Kasumi-1 (cell line): ENCODE data around the gene SPARC.
A peak's percentile ranks its signal among the peaks of the same experiment; 100 is the strongest.

Experiments used
- DNase-seq, 2 experiments: peaks; one replicate each; lab custom pipeline; 2025; lab: John Stamatoyannopoulos, UW

The SPARC gene

GRCh38 chr5:151679421-151680155 is 7.1 kb downstream of the SPARC start:
- no peak for DNase-seq

GRCh38 chr5:151678713-151679112 is 8.0 kb downstream of the SPARC start:
- no peak for DNase-seq

DNA sequence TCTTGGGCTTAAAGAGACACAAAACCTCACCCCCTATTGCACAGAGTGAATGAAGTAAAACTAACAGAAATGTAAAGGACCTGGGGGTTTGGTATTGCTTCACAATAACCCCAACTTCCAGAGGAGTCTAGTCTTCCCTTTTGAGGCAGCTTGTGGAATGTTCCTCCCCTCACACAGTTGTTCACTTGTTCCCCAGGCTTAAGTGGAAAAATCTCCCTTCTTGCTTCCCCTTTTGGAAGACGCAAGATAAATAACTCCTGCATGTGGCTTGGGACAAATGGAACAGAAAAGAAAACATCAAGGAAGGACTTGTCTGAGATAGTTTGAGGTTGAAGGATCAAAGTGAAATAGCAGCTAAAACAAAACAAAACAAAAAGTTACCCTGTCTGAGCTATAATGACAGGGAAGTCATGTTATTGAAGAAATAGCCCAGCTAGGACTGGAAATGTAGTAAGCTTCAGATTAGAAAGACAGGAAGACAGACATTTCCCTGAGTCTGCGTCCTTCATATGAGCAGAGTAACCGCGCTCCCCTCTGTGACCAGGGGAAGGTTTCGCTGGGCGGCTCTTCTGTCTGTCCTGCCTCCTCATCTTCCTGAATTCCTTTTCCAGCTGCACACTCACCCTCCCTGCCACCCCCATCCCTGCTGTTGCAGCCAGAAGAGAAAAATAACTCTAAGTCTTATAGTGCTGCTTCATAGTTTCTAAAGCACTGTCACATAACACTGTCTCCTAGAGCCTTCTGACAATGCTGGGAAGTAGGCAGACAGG is 8.8 kb downstream of the SPARC start:
- DNase-seq = peak; percentile 51 to 57

DNA sequence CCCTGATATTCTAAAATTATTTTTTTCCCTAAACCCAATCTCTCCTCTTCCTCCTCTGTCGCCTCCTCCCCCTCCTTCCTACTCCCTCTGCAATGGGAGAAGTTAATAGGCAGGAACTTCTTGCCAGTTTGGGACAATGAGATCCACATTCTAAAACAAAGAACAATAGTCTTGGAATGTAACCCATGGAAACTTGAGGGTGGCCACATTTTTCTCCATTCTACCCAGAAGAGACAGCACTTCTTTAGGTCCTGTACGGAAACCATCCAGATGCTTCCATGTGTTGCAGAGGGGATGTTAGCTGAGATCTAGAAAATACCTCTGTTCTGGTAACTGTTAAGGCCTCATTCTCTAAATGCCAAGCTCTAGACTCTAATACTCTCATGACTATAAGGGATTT is 10.0 kb downstream of the SPARC start:
- no peak for DNase-seq

DNA sequence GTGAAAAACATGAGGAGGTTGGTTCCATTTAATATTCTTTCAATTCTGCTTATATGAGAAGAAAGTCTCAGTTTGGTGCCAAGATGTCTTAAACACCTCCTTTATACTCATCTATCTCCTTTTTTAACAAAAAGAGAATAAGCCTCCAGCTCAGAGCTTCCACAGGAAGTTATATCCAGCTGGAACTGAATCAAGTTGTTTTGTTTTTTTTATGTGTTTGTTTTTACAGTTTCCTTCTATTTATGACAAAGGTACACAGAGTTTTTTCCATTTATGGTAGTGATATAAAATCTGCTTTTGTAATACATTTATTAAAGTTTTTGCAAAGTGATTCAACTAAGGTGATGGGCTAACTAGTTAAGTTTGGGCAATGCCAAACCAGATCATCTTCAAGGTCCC is 10.4 kb downstream of the SPARC start:
- DNase-seq = no peak

DNA sequence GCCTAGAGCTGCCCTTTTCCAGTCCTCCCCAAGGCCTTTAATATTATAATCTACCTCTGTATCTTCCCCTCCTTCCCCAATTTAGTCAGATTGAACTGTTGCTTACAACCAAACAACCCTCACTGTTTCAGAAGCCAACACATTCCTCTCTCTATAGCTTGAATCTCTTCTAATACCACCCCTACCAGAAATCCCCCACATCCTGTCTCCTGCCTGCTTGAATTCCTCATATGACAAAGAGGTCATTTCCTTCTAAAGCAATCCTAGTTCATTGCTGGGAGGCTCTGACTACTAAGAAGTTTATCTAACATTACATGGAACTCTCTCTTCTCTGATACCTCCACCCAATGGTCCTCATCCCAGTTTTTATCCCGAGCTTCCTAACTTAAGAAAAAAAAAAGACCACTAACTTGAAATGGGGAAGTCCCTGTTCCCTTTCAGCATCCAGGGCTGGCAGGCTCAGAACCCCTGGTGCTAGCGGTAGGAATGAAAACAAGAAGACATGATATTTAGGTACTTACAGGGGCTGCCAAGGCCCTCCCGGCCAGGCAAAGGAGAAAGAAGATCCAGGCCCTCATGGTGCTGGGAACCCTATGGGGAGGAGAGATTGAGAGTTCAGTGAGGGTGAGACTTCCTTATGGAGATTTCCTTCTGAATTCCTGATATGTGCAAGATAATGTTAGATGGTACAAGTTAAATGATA is 11.0 kb downstream of the SPARC start:
- DNase-seq = peak; percentile 32 to 33

DNA sequence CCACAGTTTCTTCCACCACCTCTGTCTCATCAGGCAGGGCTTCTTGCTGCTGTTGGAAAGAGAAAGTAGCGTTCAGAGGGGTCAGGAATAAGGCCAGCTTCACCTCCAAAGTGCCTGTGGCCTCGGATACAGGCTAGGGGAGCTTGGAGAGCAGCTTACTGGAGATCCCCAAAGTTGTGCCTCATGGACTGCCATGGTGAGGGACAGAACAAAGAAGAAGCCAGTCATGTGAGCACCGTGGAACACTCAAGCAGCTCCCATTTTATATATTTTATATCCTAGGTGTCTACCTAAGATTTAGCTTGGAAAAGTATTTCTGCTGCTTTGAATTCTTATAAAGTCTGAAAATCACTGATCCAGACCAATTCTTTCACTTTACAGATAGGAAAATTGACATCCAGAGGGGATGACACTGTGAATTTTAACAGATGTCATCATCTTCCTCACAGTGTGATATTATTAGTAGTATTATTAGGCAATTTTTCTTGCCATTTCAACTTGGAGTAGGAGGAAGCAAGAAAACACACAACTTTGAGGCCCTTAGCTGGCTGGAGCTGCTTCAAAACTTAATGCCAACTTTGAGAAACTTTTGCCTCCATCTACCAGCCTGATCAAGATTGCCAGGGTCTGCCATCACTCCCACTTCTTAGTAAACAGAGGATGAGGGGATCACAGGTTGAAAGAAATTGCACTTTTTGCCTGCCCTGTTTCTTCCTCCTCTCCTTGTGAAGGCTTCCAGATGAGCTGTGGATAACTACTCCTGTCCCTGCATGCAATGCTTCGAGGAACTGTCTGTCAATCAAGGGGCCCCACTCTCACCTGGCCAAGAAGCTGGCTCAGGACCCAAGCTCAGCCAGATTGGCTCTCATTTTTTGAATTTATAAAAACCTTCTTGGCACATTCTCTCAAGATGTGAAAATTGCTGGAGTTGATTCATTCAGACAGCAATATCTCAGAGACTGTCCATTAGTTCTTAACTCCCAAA is 11.8 kb downstream of the SPARC start:
- DNase-seq = no peak

- DNase-seq = no peak
Measured at GRCh38 chr5:151673421-151673820, 13.3 kb downstream of the SPARC start.

DNA sequence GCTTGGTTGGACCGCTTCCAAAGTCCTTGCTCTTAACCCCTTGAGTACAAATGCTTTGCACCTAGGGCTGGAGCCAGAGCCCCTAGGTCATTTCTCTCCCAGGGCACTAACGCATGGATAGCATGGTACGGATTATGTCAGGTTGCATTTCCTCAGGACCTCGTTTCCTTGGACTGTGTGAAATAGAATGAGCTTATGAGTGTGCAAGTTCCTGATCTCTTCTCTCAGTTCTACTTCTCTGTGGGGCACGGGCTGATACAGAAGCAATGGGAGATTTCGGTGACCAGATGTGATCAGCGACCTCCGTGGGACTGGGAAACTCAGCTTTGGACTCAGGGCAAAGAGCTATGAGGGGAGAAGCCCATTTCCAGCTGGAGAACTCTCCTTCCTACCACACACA is 14.2 kb downstream of the SPARC start:
- no peak for DNase-seq

GRCh38 chr5:151671950-151672349 is 14.8 kb downstream of the SPARC start:
- DNase-seq = no peak

- peak; percentile 13 to 17 for DNase-seq
Measured at GRCh38 chr5:151670953-151671636, 15.6 kb downstream of the SPARC start.

GRCh38 chr5:151670083-151670686 is 16.5 kb downstream of the SPARC start:
- no peak for DNase-seq

- DNase-seq = no peak
Measured at GRCh38 chr5:151667083-151667482, 19.6 kb downstream of the SPARC start.

DNA sequence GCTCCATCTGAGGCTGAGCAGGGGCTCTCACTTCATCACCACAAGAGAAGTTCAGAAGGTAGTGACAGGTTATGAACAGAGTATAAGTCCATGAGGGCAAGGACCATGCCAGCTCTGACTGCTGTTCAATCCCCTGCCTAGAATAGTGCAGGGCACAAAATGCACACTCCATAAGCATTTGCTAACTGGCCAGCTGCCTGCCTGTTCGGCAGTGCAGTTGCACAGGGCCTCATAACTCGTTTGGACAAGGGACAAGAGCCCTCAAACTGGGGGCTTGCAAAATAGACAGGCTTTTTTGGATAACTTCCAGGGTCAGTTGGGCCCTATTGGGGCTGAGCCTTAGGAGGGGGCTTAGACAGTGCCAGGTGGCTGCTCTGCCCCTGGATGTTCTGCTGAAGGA is 21.1 kb downstream of the SPARC start:
- DNase-seq = no peak

- DNase-seq = peak in 1 of 2 experiments; percentile 5
Measured at GRCh38 chr5:151664694-151665585, 21.8 kb downstream of the SPARC start.

DNA sequence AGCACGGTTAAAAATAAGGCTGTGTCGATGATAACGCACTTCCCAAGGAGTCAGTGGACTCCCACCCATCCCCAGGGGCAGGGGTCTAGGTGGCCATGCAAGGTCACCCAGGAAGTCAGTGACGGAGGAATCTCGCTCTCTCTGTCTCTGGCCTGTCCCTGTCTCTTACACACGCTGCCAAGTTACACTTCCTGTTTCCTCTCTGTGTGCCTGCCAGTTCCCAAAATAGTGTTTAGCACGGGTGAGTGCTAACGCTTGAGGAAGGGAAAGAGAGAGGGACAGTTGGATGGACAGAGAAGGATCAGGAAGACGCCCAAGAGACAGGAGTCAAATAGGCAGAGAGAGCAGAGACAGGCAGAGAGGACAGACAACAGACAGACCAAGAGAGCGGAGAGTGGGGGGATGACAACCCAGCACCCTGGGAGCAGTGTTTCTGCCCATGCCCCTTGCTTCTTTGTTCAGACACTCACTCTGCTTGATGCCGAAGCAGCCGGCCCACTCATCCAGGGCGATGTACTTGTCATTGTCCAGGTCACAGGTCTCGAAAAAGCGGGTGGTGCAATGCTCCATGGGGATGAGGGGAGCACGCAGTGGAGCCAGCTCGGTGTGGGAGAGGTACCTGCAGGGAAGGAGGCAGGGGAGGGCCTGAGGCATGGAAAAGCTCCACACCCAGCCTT is 23.0 kb downstream of the SPARC start:
- DNase-seq = peak; percentile 80 to 86

DNA sequence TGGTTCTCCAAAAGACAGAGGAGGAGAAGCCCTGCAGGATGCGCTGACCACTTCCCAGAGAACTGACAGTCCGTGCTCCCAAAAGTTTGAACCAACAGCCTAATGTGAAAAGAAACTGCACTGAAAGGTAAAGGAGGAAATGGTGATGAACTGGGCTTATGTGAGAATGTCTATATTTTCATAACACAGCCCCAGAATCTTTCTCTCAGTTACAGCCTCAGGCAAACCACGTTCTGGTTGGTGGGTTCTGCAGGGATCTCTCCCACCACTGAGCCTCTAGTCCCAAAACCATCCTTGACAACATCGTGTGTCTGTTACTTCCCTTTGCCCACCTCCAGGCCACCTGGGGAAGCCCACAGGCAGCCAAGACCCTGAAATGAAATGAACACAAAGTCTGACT is 23.9 kb downstream of the SPARC start:
- DNase-seq = peak in 1 of 2 experiments; percentile 10

GRCh38 chr5:151661968-151662732 is 24.6 kb downstream of the SPARC start:
- DNase-seq = no peak
